Heart right ventricle (tissue), 16 donors: ENCODE results near the gene CSTPP1. TPM values are rescaled to one million over a fixed set of nuclear protein-coding genes. Genes with fewer than 3 reads are reported as not detected.

ENCODE experiments used
- ATAC-seq, 8 donors: fragments of 200-7000 bp; cut with Tn5 transposase; one replicate each; pipeline ENCODE4 v1.9.1; 2020; ENCODE audit warnings: mild to moderate bottlenecking in 8 of 8, moderate library complexity in 8 of 8, moderate number of reproducible peaks in 1 of 8
- DNase-seq, 2 donors: peaks; one replicate each; pipeline ENCODE4 v3.0.0-alpha.2; 2020
- H3K27ac ChIP-seq, 10 donors: fragments of 200-600 bp; sonication (generic) in 2 of 10; one replicate each; pipeline versions ENCODE4 v1.5.0 to v1.8.0; 2020 to 2022; ENCODE audit warnings: mild to moderate bottlenecking in 3 of 10
- H3K27me3 ChIP-seq, 7 donors: fragments of 200-600 bp; one replicate each; pipeline ENCODE4 v1.8.0; 2021 to 2022; ENCODE audit warnings: mild to moderate bottlenecking in 2 of 7
- H3K36me3 ChIP-seq, 9 donors: fragments of 200-600 bp; sonication (generic) in 1 of 9; one replicate each; pipeline versions ENCODE4 v1.5.0 to v1.8.0; 2020 to 2022; ENCODE audit warnings: mild to moderate bottlenecking in 2 of 9
- H3K4me1 ChIP-seq, 9 donors: fragments of 200-600 bp; sonication (generic) in 1 of 9; one replicate each; pipeline versions ENCODE4 v1.5.0 to v1.8.0; 2020 to 2022; ENCODE audit warnings: mild to moderate bottlenecking in 4 of 9
- H3K4me3 ChIP-seq, 10 donors: fragments of 200-600 bp; sonication (generic) in 2 of 10; one replicate each; pipeline versions ENCODE4 v1.5.0 to v1.8.0; 2020 to 2022; ENCODE audit warnings: mild to moderate bottlenecking in 7 of 10, moderate library complexity in 2 of 10
- H3K9me3 ChIP-seq, 11 donors: fragments of 200-600 bp in 10 of 11; sonication (generic) in 2 of 11; one replicate each; pipeline versions ENCODE4 v1.5.0 to v1.8.0; 2013 to 2022; ENCODE audit warnings: mild to moderate bottlenecking in 2 of 11, control low read depth in 1 of 11, moderate library complexity in 1 of 11
- CTCF ChIP-seq, 9 donors: fragments of 200-600 bp; sonication (generic) in 2 of 9; IDR thresholded peaks; one replicate each; pipeline versions ENCODE4 v1.5.0 to v1.8.0; 2021 to 2022; ENCODE audit warnings: antibody characterized with exemption in 9 of 9, mild to moderate bottlenecking in 5 of 9, moderate library complexity in 1 of 9
- WGBS, 2 donors: extraction: QIAGEN DNeasy Blood & Tissue Kit; methylation state at CpG; one replicate each; pipeline ENCODE4 v1.1.7; 2013; ENCODE audit warnings: inconsistent platforms in 1 of 2; 5-methylcytosine and 5-hydroxymethylcytosine counted together
- intact Hi-C, 10 donors: fragments of 100-400 bp; cut with DNase I; formaldehyde crosslinking; loops; one replicate each; pipeline versions ENCODE4 v1.11.1 to v1.14.2; 2022
- polyA plus RNA-seq, 2 donors: library from polyadenylated mRNA; stranded (reverse); fragments of 200-250 nt; gene quantifications; one replicate each; pipeline ENCODE4 v1.2.3, GENCODE V29; 2013
- total RNA-seq, 10 donors: library from RNA; stranded (reverse); fragmentation: NEBNext Ultra II Directional in 3 of 10; extraction: Animal tissue kit (Norgen Biotek cat#: 25700) in 3 of 10; gene quantifications; one replicate each; pipeline versions ENCODE4 v1.2.1 to v1.2.4, GENCODE V29; 2021 to 2023
- donor health status: Arrhythmogenic right ventricular cardiomyopathy.
- donor health status: ischemic (EF 13 %, LVEDD 7.1; RV severe dilation, severe dysfunction).
- donor health status: healthy with polysubstance abuse.
- donor health status: DM: no; HTN: yes; CAD: no.
- donor health status: DM: no; HTN: no; CAD: no.
- donor health status: ischemic (EF 25% LVEDD 6.9; RV normal size, moderate dysfunction).
- donor health status: ischemic (EF 25% LVEDD 5.7; RV mildly dilated, moderate dysfunction).
- donor health status: healthy.
- donor health status: DM: yes; HTN: yes; CAD: no.
- donor health status: Ischemic cardiomyopathy.
- donor health status: ischemic (EF 35%, LVEDD 5.7; RV mildly dilated, moderate dysfunction).
- donor health status: nonischemic (EF 11% LVEDD 7.7; RV severe dilation, severe dysfunction).
- donor health status: DM: yes; HTN: yes; CAD: no.
- donor health status: PGD.
- donor health status: ischemic (EF 29% LVEDD 5.4; RV normal size, mild dysfunction).
- donor health status: nonischemic (EF 23%, LVEDD 6.1; RV moderate dilation, normal function).

CSTPP1 gene
- total and polyA plus RNA-seq, 12 donors = 10.2 to 26.7 (median 16.7) TPM

GRCh38 chr11:46982797-46983452, 46.4 kb downstream of the CSTPP1 start:
- peaks cover 0 to 10% (median 0%) of the 10 kb centered on the region in 9 donors for H3K36me3 ChIP-seq
- intact Hi-C loops = no loop called here
- no peaks in the 10 kb centered on the region for H3K9me3 ChIP-seq
- H3K27ac ChIP-seq = no peak overlapping the region
- no peaks in the 10 kb centered on the region for H3K27me3 ChIP-seq
- ATAC-seq = no peak
- H3K4me1 ChIP-seq = no peaks in the 10 kb centered on the region
- no peak overlapping the region for H3K4me3 ChIP-seq
- TF ChIP-seq CTCF (IDR thresholded peaks at IDR 0.05) = no peak
- 96 to 97% methylated on average over 2 of the region's 2 CpGs for WGBS, 2 donors
- DNase-seq = no peak

GRCh38 chr11:46983598-46983997, 47.0 kb downstream of the CSTPP1 start:
- intact Hi-C loops = no loop called here
- Histone ChIP-seq H3K4me3 (no peak overlapping the region), H3K4me1 (no peaks in the 10 kb centered on the region), H3K27ac (no peak overlapping the region), H3K27me3 (no peaks in the 10 kb centered on the region), H3K9me3 (no peaks in the 10 kb centered on the region), H3K36me3 (peaks cover 0 to 16% (median 0%) of the 10 kb centered on the region in 9 donors)
- TF ChIP-seq CTCF (IDR thresholded peaks at IDR 0.05) = no peak
- no peak for ATAC-seq
- DNase-seq = no peak
- WGBS, 2 donors = 85 to 86% methylated on average over 6 of the region's 6 CpGs

- no peak for ATAC-seq
Observed at GRCh38 chr11:46984548-46984947, 48.0 kb downstream of the CSTPP1 start.

GRCh38 chr11:46984987-46985386, 48.4 kb downstream of the CSTPP1 start:
- H3K27me3 ChIP-seq = no peaks in the 10 kb centered on the region
- peaks cover 0 to 4% (median 0%) of the 10 kb centered on the region in 11 donors for H3K9me3 ChIP-seq
- H3K4me1 ChIP-seq = no peaks in the 10 kb centered on the region
- no peak for ATAC-seq
- no peak for DNase-seq
- no peak overlapping the region for H3K4me3 ChIP-seq
- 83 to 91% methylated on average over 4 of the region's 4 CpGs for WGBS, 2 donors
- no peak for TF ChIP-seq CTCF (IDR thresholded peaks at IDR 0.05)
- intact Hi-C loops = no loop called here
- no peak overlapping the region for H3K27ac ChIP-seq
- H3K36me3 ChIP-seq = peaks cover 0 to 28% (median 0%) of the 10 kb centered on the region in 9 donors

More at GRCh38 chr11:46984548-46984947, 48.0 kb downstream of the CSTPP1 start:
- intact Hi-C loops = no loop called here
- no peaks in the 10 kb centered on the region for H3K27me3 ChIP-seq
- H3K4me3 ChIP-seq = no peak overlapping the region
- H3K36me3 ChIP-seq = peaks cover 0 to 24% (median 0%) of the 10 kb centered on the region in 9 donors
- no peak for TF ChIP-seq CTCF (IDR thresholded peaks at IDR 0.05)
- no peaks in the 10 kb centered on the region for H3K9me3 ChIP-seq
- WGBS, 2 donors = 92 to 94% methylated on average over 2 of the region's 2 CpGs
- no peaks in the 10 kb centered on the region for H3K4me1 ChIP-seq
- no peak overlapping the region for H3K27ac ChIP-seq
- no peak for DNase-seq
